GM21447 (cell line): ENCODE data around the gene SUN1.

Experiments
- ATAC-seq: cut with Tn5 transposase; IDR thresholded peaks from one replicate; pipeline ENCODE4 v1.9.1; 2021; ENCODE audit not compliant: unreplicated experiment

SUN1 gene

DNA sequence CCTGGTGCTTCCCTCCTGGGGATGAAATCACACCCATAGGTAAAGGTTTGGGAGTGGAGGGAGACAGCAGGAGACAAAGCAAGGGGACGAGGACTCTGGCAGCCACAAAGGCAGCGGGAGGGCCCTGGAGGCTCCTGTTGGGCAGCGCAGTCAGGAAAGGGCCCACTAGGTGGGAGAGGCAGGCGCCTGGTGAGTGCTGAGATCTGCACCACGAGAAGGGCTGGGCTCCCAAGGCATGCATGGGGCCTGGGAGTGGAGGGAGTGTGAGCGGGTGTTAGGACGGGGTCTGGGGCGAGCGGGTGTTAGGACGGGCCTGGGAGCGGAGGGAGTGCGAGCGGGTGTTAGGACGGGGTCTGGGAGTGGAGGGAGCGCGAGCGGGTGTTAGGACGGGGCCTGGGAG lies 57.1 kb downstream of the SUN1 start:
- no peak for ATAC-seq

DNA sequence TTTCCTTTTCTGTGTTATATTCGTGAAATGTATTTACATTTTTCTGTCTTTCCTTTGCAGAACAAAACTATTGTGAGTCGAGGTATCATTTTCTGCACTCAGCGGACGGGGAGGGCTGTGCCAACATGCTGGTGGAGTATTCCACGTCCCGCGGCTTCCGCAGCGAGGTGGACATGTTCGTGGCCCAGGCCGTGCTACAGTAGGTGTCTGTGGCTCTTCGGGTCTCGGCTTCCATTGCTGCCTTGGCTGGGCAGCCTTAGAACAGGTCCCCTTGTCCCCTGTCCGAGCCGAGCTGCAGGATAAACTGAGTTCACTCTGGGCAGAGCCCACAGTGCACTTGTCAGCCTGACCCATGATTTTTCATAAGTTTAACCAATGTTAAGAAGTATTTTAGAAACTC lies 58.6 kb downstream of the SUN1 start:
- ATAC-seq = no peak

DNA sequence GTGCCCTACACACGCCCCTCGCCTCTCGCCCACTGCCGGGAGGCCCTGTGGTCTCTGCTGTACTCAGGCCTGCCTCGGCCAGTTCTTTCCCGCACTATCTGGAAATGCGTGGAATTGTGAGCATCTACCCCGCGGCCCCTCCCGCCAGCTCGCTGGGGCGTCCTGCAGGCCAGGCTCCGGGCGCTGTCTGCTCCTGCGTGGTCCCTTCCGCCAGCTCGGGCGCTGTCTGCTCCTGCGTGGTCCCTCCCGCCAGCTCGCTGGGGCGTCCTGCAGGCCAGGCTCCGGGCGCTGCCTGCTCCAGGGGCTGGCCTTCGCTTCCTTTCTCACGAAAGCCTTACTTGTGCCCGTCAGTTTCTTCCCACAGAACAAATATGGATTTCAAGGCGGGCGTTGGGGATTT lies 59.0 kb downstream of the SUN1 start:
- no peak for ATAC-seq

DNA sequence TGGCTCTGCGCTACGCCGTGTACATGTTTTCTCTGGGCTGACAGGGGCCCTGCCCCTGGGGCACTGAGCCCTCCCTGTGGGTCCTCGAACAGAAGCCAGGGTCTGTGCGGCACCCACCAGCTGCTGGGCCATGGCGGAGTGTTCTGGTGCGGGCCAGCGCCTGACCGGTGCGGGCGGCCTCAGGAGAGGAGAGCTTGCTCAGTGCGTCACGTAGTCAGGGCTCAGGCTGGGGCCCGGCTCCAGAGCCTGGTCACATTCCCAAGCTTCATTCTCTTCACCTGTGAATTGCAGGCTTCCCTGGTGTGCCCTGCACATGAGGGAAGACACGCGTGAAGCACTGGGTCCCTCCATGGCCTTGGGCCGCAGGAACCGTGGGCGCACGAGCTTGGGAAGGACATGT lies 59.5 kb downstream of the SUN1 start:
- no peak for ATAC-seq

DNA sequence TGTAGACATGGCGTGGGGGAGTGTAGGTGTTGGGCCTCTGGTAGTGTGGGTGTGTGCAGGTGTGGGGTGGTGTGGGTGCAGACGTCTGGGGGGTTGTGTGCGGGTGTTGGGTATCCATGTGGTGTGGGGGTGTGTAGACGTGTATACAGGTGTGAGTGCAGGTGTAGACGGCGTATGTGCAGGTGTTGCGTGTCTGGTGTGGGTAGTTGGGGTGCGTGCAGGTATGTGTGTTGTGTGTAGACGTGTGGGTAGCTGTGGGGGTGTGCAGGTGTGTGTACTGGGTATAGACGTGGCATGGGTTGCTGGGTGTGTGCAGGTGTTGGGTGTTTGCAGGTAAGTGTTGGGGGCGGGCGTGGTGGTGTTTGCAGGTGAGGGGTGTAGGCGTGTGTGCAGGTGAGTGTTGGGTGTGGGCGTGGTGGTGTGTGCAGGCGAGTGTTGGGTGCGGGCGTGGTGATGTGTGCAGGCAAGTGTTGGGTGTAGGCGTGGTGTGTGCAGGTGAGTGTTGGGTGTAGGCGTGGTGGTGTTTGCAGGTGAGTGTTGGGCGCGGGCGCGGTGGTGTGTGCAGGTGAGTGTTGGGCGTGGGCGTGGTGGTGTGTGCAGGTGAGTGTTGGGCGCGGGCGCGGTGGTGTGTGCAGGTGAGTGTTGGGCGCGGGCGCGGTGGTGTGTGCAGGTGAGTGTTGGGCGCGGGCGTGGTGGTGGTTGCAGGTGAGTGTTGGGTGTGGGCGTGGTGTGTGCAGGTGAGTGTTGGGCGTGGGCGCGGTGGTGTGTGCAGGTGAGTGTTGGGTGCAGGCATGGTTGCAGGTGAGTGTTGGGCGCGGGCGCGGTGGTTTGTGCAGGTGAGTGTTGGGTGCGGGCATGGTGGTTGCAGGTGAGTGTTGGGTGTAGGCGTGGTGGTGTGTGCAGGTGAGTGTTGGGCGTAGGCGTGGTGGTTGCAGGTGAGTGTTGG lies 60.6 kb downstream of the SUN1 start:
- no peak for ATAC-seq

DNA sequence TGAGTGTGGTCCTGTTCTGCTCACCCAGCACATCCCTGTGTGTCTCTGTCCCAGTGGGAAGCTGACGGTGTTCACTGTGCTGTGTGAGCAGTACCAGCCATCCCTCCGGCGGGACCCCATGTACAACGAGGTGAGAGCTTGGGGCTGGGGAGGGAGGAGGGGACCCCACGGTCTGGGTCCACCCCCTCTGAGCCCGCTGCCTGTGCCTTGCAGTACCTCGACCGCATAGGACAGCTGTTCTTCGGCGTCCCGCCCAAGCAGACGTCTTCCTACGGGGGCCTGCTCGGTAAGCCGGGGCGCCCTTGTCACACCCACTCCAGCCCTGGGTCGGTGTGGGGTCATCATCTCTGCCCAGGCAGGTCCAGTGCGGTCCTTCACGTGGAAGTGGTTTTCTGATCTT lies 61.4 kb downstream of the SUN1 start:
- no peak for ATAC-seq

DNA sequence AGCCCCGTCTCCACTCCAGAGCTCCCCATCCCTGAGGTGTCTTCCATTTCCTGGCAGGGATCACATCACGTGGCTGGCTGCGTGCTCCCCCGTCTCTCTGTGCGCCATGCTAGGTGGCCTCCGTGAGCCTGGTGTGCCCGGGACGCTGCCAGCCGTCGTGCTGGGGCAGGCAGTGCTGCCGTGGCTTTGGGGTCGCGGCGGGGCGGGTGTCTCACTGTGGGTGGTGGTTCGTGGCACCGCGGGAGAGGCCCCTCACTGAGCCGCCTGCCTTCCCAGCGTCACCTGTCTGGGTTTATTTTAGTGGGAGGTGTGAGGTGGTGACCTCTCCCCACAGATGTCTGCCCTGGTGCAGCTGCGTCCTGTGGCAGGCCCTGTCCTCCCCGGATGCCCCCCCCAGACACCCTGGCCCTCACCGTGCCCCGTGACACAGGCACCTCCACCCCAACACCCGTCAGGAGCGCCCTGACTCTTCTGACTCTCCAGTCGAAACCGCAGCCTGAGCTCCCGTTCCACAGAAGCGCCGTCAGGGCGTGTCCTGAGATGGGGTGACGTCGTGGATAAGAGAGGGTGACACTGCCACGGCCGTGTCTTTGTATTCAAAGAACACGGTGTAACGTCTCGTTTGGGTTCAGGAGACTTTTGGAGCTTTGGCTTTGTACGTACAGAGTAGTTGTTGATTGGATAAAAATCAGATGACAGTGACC lies 62.0 kb downstream of the SUN1 start:
- ATAC-seq = no peak

DNA sequence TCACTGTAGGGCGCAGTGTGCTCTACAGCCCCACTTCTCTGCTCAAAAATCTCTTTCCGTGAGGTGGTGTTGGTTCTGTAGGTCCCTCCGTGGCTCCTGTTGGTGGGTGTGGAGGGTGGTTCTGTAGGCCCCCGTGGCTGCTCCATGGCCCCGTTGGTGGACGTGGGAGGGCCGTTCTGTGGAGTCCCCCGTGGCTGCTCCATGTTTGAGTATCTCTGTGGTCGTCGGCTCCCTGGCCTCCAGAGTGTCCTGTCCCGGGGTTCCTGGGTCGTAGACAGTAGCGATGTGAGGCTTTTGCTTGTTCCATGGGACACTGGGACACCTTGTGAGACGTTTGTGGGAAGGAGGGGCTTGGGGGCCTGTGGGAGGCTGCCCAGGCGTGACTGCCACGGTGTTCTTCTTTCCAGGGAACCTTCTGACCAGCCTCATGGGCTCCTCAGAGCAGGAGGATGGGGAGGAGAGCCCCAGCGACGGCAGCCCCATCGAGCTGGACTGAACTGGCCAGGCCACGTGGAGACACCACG lies 62.7 kb downstream of the SUN1 start:
- ATAC-seq = no peak

DNA sequence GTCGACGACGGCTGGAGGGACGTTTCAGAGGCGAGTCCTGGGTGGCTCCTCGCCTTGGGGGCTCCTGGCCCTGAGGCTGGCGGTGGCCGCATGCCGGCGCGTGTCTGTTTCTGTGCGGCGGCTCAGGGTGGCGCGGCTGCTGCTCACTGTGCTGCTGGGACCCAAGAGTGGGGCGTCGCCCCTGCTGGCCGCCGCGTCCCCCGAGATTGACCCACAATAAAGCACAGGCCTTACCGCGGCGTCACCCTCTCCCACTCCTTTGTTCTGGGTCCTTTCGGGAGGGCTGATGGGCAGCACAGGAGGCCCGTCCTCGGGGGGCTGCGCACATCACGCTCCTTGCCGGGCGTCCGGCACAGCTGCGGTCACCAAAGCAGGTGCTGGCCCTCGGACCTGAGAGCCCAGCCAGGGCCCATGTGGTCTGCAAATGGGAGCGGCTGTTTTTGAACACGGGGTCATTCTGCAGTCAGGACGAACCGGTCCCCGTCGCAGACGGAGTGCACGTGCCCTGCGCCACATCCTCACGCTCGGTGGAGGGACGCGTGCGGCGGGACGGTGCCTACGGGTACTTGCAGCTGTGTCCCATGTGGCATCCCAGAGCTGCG lies 63.3 kb downstream of the SUN1 start:
- no peak for ATAC-seq

DNA sequence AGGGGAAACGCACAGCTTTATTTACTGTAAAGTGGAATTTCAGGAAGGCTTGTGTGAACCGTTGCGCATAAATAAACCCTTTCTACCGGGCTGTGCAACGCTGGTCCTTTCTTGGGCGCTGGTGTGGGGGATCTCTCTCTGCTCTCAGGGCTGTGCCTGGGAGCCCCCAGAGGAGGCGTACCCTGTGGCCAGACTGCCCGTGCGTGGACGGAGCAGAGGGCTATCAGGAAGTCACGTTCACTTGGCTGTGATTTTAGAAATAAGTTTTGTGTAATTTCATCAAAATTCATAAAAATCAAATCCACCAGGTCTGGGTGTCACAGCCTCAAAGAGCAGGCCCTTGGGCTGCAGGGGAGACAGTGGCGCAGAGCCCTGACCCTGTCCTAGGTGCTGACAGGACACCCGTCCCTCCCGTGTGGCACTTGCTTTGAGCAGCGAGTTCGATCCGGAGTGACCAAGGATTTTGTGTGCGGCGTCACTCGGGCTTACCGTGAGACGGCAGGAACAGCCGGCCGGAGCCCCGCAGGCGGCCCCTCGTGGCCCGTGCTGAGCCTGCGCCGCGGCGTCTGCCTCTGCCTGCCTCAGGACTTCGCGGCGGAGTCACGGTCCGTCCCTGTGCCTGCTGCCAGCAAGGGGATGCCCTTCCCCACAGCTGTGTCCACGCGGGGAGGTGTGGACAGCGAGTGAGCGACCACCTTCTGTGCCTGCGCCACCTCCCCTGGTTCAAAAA lies 64.2 kb downstream of the SUN1 start:
- ATAC-seq = no peak

DNA sequence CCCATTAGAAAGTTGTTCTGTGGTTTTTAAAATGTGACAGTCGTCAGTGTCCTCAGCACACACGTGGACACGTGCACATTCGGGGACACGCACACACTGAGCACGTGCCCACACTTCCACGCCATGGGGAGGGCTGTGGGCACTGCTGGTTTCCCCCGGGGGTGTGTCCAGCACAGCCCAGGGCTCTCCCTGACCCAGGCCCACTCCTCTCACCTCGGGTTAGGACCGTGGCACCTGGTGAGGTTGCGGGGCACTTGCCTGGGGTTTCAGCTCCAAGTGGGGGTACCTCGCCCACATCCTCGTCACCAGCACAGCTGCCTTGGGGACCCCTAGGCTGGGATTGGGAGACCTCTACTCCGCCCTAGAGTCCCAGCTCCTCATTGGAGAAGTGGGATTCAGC lies 64.8 kb downstream of the SUN1 start:
- ATAC-seq = no peak

DNA sequence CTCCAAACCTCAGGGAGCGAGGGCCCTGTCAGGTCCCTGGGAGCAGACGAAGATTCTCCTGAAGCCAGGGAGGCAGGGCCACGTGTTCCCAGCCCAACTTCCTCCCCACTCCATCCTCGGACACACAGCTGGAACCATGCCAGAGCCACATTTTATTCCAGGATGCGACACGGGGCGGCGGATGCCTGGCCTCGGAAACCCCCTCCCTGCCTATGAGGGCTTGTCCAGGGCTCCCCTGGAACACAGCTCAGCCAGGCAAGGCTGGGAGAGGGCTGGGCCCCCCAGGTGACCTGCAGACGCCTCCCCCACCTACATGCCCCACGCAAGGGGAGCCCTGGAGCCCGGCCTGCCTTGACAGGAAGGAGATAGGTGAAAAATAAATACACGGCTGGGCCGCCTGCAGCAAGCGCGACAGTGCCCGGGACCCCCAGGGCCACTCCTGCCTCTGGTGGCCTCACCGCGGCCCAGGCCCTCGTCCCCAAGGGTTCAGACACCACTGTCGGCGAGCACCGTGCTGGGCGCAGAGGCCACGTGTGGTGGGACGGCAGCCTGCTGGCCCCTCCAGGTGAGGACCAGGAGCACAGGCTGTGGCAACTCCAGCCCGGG lies 65.6 kb downstream of the SUN1 start:
- ATAC-seq = no peak

DNA sequence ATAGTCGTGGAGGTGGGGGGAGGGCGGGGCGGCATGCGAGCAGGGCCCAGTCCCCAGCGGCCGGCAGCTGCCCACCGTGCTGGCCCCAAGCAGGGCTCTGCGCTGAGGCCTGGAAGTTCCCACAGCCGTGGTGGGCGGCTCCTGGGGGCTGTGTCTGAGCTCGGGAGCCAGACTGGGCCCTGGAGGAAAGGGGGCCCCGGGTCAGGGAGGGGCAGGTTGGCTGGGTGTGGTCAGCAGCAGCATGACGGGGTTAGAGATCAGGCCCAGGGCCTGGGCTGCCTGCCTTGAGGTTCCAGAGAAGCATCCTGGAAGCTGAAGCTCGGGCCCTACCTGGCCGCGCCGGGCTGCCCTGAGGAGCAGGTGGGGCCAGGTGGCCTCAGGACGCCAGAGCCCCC lies 66.2 kb downstream of the SUN1 start:
- no peak for ATAC-seq

DNA sequence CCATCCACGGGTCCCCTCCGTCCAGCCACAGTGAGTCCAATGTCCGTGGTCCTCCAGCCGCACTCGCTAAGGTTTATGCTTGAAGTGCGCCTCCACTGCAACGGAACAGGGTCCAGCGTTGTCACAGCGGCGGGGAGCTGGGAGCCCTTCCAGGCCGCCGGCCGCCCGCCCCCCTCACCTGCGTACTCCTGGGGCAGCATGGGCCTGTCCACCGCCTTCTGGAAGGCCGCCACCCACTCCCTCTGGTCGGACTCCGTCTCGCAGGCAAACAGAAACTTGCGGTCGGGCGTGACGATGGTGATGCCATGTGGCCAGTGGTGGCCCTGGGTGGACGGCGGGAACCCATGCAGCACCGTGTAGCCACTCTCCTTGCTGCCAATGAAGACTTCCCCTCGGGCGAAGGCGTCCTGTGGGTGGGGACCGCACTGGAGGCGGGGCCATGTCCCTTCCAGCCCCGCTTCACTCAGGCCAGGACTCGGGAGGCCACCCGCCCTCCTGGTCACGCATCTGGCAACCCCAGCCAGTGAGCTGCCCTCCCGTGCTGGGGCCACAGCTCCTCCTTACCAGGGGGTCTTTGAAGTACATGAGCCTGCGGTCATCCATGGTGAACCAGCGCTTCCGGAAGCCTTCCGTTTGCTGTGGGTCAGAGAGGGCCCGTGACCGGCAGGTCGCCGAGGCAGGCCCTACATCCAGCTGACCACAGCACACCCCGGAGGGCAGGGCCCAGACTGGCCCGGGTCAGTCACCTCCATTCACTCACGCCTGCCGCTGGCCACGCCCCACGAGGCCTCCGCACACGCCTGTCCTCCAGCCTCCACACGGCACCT lies 66.8 kb downstream of the SUN1 start:
- no peak for ATAC-seq

DNA sequence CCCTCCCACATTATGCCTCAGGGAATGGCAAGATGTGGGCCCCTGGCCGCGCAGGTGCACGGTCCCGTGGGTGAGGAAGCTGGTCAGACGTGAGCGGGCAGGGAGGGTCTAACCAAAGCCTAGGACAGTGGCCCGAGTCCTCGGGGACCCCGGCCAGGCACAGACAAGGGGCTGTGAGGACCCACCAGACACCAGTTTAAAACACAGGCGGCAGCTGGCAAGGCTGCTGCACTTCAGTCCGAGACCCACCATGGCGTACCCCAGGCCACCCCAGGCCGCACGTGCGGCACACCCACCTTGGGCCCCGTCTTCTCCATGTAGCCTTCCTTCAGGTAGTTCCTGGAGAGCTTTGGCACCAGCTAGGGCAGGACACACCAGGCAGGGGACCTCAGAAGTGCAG lies 67.5 kb downstream of the SUN1 start:
- ATAC-seq = no peak

DNA sequence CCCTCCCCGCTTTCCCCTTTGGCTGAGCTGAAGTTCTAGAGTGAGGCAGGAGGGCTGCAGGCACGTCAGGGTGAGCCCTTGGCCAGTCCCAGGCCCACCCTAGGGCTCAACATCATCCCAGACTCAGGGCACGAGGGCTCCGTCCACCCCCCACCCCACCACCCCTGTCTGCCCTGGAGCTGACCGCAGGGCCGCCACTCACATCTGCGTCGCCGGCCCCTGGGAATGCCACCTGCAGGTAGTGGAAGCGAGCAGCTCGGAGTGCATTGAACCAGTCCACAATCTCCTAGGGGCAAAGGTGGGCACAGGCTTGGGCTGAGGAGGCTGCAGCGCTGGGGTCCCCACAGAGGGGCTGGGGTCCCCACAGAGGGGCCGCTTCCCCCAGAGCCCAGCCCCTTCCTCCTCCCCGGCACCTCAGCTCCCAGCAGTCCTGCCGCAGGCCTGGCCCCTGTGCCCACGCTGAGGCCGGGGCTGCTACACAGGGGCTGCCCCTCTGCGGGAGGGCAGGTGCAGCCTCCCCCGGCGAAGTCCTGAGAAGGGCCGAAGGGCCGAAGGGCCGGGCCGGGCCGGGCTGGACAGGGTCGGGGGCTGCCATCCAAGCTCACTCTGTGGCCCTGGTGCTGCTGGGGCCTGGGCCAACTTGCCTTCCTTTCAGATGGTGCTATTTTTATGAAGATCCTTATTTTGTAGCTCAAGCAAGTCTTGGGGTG lies 68.2 kb downstream of the SUN1 start:
- no peak for ATAC-seq

DNA sequence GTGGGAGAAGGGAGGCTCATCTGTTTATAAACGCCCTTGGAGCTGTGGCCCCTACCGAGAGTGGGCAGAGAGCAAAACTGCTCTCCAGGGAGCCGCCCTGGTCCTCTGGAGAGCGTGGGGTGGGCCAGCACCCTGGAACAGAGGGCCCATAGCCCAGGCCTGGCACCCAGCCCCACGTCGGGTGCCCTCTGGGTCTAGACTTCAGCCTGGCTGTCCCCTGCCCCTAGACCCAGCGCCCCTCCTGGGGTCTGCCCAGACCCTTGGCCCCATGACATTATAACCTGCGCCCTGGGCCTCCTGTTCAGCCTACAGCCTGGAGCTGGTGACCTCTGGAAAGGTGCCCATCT lies 68.7 kb downstream of the SUN1 start:
- no peak for ATAC-seq

DNA sequence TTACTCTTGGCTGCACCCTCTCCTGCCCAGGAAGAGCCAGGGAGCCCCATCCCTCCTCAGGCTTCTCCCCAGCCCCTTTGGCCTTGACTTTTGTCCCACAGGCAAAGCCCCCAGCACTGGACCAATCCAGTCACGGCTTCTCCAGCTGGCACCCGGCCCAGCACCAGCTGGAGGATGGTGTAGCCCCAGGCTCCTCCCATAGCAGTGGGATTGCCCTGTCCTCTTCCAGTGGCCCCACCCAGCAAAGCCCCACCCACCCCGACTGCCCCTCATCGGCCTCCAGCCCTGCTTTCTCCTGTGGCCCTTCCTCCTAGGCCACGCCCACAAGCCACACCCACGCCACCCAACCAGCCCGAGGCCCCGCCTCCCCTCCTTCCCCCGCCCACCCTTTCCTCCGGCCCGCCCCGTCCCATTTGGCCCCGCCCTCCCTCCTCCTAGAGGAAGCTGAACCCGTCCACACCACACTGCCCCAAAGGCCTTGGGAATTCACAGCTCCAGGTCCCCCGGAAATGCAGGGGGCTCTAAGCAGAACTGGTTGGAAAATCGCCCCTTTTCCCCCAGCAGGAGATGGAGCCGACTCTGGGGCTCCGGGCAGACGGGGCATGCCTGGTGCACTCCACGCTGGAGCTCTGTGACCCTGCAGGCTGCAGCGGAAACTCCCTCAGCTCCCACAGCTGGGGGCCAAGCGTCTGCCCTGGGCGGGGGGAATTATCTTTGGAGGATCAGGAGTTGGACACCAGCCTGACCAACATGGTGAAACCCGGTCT lies 69.3 kb downstream of the SUN1 start:
- no peak for ATAC-seq

DNA sequence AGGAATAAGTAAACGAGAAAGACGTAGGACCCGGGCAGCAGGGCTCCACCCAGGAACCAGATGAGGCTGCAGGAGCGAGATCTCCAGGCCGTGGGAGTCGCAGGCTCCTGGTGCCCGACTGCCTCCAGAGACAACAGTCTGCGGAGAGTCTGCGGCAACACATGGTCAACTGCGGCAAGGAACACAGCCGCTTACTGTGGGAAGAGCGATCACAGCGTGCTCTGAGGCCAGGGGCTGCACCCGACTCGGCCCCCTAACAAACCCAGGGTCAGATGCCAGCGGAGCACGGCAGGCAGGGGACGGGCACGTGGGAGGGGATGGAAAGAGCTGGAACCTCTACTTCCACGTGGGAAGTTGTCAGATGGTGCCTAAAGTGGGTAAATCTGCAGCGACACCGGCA lies 70.7 kb downstream of the SUN1 start:
- no peak for ATAC-seq
